ENCODE results near the gene SLC1A2. TPM values are rescaled to one million over a fixed set of nuclear protein-coding genes. Genes with fewer than 3 reads are reported as not detected.

SLC1A2 gene
- total RNA-seq, 1 donor from 2014 or later = 4.9 TPM

- Mint-ChIP-seq H3K9me3 (no peaks in the 10 kb centered on the region), H3K36me3 (no peaks in the 10 kb centered on the region), H3K4me1 (peaks cover 38% of the 10 kb centered on the region), H3K27me3 (ENCODE audit: insufficient read depth, low read depth) (no peaks in the 10 kb centered on the region), H3K27ac (no peak overlapping the region), H3K4me3 (no peak overlapping the region)
- Histone ChIP-seq H3K79me2 (ENCODE audit: low read depth) (no peaks in the 10 kb centered on the region), H3F3A (ENCODE audit: low read depth) (no peaks in the 10 kb centered on the region), H4K20me1 (ENCODE audit: low read depth) (no peaks in the 10 kb centered on the region), H3K4me2 (no peak overlapping the region), H3K4me1 (no peaks in the 10 kb centered on the region), H3K9me3 (ENCODE audit: low read depth) (no peaks in the 10 kb centered on the region), H3K27me3 (no peaks in the 10 kb centered on the region), H3K9ac (no peak overlapping the region), H3K36me3 (no peaks in the 10 kb centered on the region), H2AFZ (replicated peaks) (no peak overlapping the region), H3K27ac (no peak overlapping the region), H3K4me3 (no peak overlapping the region)
- TF ChIP-seq CTCF (IDR thresholded peaks at IDR 0.05) (no peak), EZH2phosphoT487 (IDR thresholded peaks at IDR 0.05) (no peak)
- no peak for DNase-seq (ENCODE audit: low spot score)
Measured at GRCh38 chr11:35318977-35319925, 100.1 kb downstream of the SLC1A2 start.

GRCh38 chr11:35318309-35318708, 101.0 kb downstream of the SLC1A2 start:
- Mint-ChIP-seq H3K27ac (no peak overlapping the region), H3K4me1 (peaks cover 38% of the 10 kb centered on the region), H3K9me3 (no peaks in the 10 kb centered on the region), H3K27me3 (ENCODE audit: insufficient read depth, low read depth) (no peaks in the 10 kb centered on the region), H3K36me3 (no peaks in the 10 kb centered on the region), H3K4me3 (no peak overlapping the region)
- Histone ChIP-seq H3K4me3 (no peak overlapping the region), H3K9ac (no peak overlapping the region), H3K9me3 (ENCODE audit: low read depth) (no peaks in the 10 kb centered on the region), H3K36me3 (no peaks in the 10 kb centered on the region), H3F3A (ENCODE audit: low read depth) (no peaks in the 10 kb centered on the region), H3K4me2 (no peak overlapping the region), H4K20me1 (ENCODE audit: low read depth) (no peaks in the 10 kb centered on the region), H3K79me2 (ENCODE audit: low read depth) (no peaks in the 10 kb centered on the region), H3K4me1 (no peaks in the 10 kb centered on the region), H2AFZ (replicated peaks) (no peak overlapping the region), H3K27me3 (no peaks in the 10 kb centered on the region), H3K27ac (no peak overlapping the region)
- no peak for DNase-seq (ENCODE audit: low spot score)
- TF ChIP-seq EZH2phosphoT487 (IDR thresholded peaks at IDR 0.05) = no peak
- no peak for TF ChIP-seq EZH2 (IDR thresholded peaks at IDR 0.05)
- no peak for TF ChIP-seq CTCF (IDR thresholded peaks at IDR 0.05)

GRCh38 chr11:35317253-35317652, 102.1 kb downstream of the SLC1A2 start:
- no peak overlapping the region for H2AFZ ChIP-seq (replicated peaks)
- no peak overlapping the region for H3K27ac Mint-ChIP-seq
- TF ChIP-seq EZH2 (IDR thresholded peaks at IDR 0.05) = no peak
- no peaks in the 10 kb centered on the region for H3K9me3 ChIP-seq (ENCODE audit: low read depth)
- no peaks in the 10 kb centered on the region for H3K79me2 ChIP-seq (ENCODE audit: low read depth)
- H3K4me2 ChIP-seq = no peak overlapping the region
- no peaks in the 10 kb centered on the region for H3K27me3 Mint-ChIP-seq (ENCODE audit: insufficient read depth, low read depth)
- H3K27ac ChIP-seq = no peak overlapping the region
- H3K4me1 ChIP-seq = no peaks in the 10 kb centered on the region
- H3K27me3 ChIP-seq = no peaks in the 10 kb centered on the region
- no peaks in the 10 kb centered on the region for H3K9me3 Mint-ChIP-seq
- no peaks in the 10 kb centered on the region for H3F3A ChIP-seq (ENCODE audit: low read depth)
- H4K20me1 ChIP-seq (ENCODE audit: low read depth) = no peaks in the 10 kb centered on the region
- no peak overlapping the region for H3K4me3 Mint-ChIP-seq
- no peaks in the 10 kb centered on the region for H3K36me3 Mint-ChIP-seq
- DNase-seq (ENCODE audit: low spot score) = no peak
- H3K4me3 ChIP-seq = no peak overlapping the region
- no peak overlapping the region for H3K9ac ChIP-seq
- H3K4me1 Mint-ChIP-seq = peaks cover 32% of the 10 kb centered on the region
- no peaks in the 10 kb centered on the region for H3K36me3 ChIP-seq

- Histone ChIP-seq H3K27me3 (no peaks in the 10 kb centered on the region), H3K27ac (no peak overlapping the region), H3K4me3 (no peak overlapping the region), H3K79me2 (ENCODE audit: low read depth) (no peaks in the 10 kb centered on the region), H3K36me3 (no peaks in the 10 kb centered on the region), H3K4me1 (no peaks in the 10 kb centered on the region), H3K4me2 (no peak overlapping the region), H3K9me3 (ENCODE audit: low read depth) (no peaks in the 10 kb centered on the region), H3F3A (ENCODE audit: low read depth) (no peaks in the 10 kb centered on the region), H3K9ac (no peak overlapping the region), H4K20me1 (ENCODE audit: low read depth) (no peaks in the 10 kb centered on the region), H2AFZ (replicated peaks) (no peak overlapping the region)
- Mint-ChIP-seq H3K9me3 (no peaks in the 10 kb centered on the region), H3K36me3 (no peaks in the 10 kb centered on the region), H3K27ac (no peak overlapping the region), H3K4me1 (peaks cover 22% of the 10 kb centered on the region), H3K4me3 (no peak overlapping the region), H3K27me3 (ENCODE audit: insufficient read depth, low read depth) (no peaks in the 10 kb centered on the region)
- TF ChIP-seq EZH2phosphoT487 (IDR thresholded peaks at IDR 0.05) (no peak), EZH2 (IDR thresholded peaks at IDR 0.05) (no peak), CTCF (IDR thresholded peaks at IDR 0.05) (no peak)
- DNase-seq (ENCODE audit: low spot score) = no peak
Measured at GRCh38 chr11:35316161-35316560, 103.2 kb downstream of the SLC1A2 start.

All from neural progenitor cell (in vitro differentiated cells).